ENCODE data around the gene CGRRF1. TPM values are rescaled to one million over a fixed set of nuclear protein-coding genes. Genes with fewer than 3 reads are reported as not detected.

The CGRRF1 gene
- total and polyA plus RNA-seq, 2 of the 13 experiments (the other 11 are each of a cell fraction or from before 2014, with no cell fraction given), result 16.8 to 18.2 TPM

- no peak for TF ChIP-seq ZNF646 (CRISPR knock-in tag; IDR thresholded peaks at IDR 0.05)
- TF ChIP-seq RARG (CRISPR knock-in tag; IDR thresholded peaks at IDR 0.05; ENCODE audit: low read depth), result no peak
- peak; percentile 87 for TF ChIP-seq GATAD2A (CRISPR knock-in tag; IDR thresholded peaks at IDR 0.05)
- TF ChIP-seq KLF12 (CRISPR knock-in tag; IDR thresholded peaks at IDR 0.05; ENCODE audit: borderline replicate concordance), result no peak
- no peak for TF ChIP-seq NCOA5 (CRISPR knock-in tag; IDR thresholded peaks at IDR 0.05)
- TF ChIP-seq ZNF496 (CRISPR knock-in tag; IDR thresholded peaks at IDR 0.05; ENCODE audit: insufficient replicate concordance), result no peak
- TF ChIP-seq NR2C2 (CRISPR knock-in tag; IDR thresholded peaks at IDR 0.05; ENCODE audit: borderline replicate concordance), result no peak
- TF ChIP-seq MED8 (CRISPR knock-in tag; IDR thresholded peaks at IDR 0.05; ENCODE audit: insufficient replicate concordance), result no peak
- no peak for TF ChIP-seq ZNF557 (CRISPR knock-in tag; IDR thresholded peaks at IDR 0.05)
- TF ChIP-seq EZH2 (conservative IDR thresholded peaks at IDR 0.05; ENCODE audit: low read depth, low read length), result no peak
- no peak for TF ChIP-seq ZNF329 (CRISPR knock-in tag; IDR thresholded peaks at IDR 0.05; ENCODE audit: low read depth)
- TF ChIP-seq CREM (IDR thresholded peaks at IDR 0.05), result peak; percentile 43; the same call in 1 of the 2 replicates
- TF ChIP-seq CREM (CRISPR knock-in tag; IDR thresholded peaks at IDR 0.05), result no peak
- TF ChIP-seq SIN3B (IDR thresholded peaks at IDR 0.05; ENCODE audit: low read length), result no peak
- TF ChIP-seq ELK4 (CRISPR knock-in tag; IDR thresholded peaks at IDR 0.05; ENCODE audit: borderline replicate concordance), result no peak
- 0 out of 2 replicates have a peak, but pooled peaks have one; percentile 18 for TF ChIP-seq ZMYM4 (CRISPR knock-in tag; IDR thresholded peaks at IDR 0.05)
- TF ChIP-seq MED1 (CRISPR knock-in tag; IDR thresholded peaks at IDR 0.05), result peak; percentile 74
- TF ChIP-seq NFIC (IDR thresholded peaks at IDR 0.05; ENCODE audit: low read length), result 0 out of 2 replicates have a peak, but pooled peaks have one; percentile 61
- no peak for TF ChIP-seq CBX1 (IDR thresholded peaks at IDR 0.05; ENCODE audit: low read depth)
- TF ChIP-seq ZNF644 (CRISPR knock-in tag; IDR thresholded peaks at IDR 0.05; ENCODE audit: low read depth), result 0 out of 2 replicates have a peak, but pooled peaks have one; percentile 8
- no peak for TF ChIP-seq MIER3 (CRISPR knock-in tag; IDR thresholded peaks at IDR 0.05; ENCODE audit: borderline replicate concordance)
- 0 out of 2 replicates have a peak, but pooled peaks have one; percentile 26 for TF ChIP-seq ZSCAN9 (CRISPR knock-in tag; IDR thresholded peaks at IDR 0.05; ENCODE audit: borderline replicate concordance)
- peak; percentile 40; the same call in 1 of the 2 replicates for TF ChIP-seq FOXJ3 (CRISPR knock-in tag; IDR thresholded peaks at IDR 0.05; ENCODE audit: borderline replicate concordance)
- no peak for TF ChIP-seq ZNF556 (CRISPR knock-in tag; IDR thresholded peaks at IDR 0.05; ENCODE audit: borderline replicate concordance)
- no peak for TF ChIP-seq ZNF468 (CRISPR knock-in tag; IDR thresholded peaks at IDR 0.05)
- TF ChIP-seq HDAC2 (CRISPR knock-in tag; IDR thresholded peaks at IDR 0.05), result no peak; the same call in 1 of the 2 replicates
Measured at GRCh38 chr14:54498095-54498531, 11.6 kb upstream of the CGRRF1 start (continued).

Data from HepG2 (cell line).